CD4-positive, alpha-beta T cell treated with Interleukin-17A for 1 hour (primary cell): ENCODE measurements around the gene KLHL29.

ENCODE experiments used
- DNase-seq: peaks from one replicate; pipeline ENCODE4 v3.0.0-alpha.2; 2020

KLHL29 gene

GRCh38 chr2:23690421-23691105 lies 305.6 kb downstream of the KLHL29 start:
- no peak for DNase-seq

- no peak for DNase-seq
These were observed 306.1 kb downstream of the KLHL29 start for GRCh38 chr2:23691106-23691470.

GRCh38 chr2:23691565-23691964 lies 306.6 kb downstream of the KLHL29 start:
- DNase-seq: no peak

GRCh38 chr2:23692263-23692662 lies 307.3 kb downstream of the KLHL29 start:
- no peak for DNase-seq

DNA sequence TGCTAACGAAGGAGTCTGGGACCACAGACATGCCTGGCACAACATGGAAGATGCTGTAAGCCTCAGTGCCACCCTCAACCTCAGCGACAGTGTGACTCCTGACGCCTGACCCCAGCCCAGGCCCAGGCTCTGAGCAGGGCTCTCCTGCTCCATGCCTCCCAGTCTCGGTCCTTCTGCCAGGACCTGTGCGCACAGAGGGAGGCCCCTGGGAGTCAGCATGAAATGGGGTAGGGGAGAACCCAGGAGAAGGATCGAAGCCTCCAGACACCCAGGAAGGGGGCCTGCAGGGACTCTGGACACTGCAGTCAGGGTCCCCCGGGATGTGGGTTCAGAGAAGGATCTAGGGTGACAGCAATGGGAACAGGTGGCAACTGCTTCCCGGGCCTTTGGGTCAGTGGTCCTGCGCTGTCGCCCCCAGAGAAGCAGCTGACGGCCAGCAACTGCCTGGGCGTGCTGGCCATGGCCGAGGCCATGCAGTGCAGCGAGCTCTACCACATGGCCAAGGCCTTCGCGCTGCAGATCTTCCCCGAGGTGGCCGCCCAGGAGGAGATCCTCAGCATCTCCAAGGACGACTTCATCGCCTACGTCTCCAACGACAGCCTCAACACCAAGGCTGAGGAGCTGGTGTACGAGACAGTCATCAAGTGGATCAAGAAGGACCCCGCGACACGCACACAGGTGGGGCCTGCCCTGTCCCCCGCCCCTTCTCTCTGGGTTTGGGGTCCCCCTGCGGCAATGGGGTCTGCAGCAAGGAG lies 308.0 kb downstream of the KLHL29 start:
- no peak for DNase-seq

DNA sequence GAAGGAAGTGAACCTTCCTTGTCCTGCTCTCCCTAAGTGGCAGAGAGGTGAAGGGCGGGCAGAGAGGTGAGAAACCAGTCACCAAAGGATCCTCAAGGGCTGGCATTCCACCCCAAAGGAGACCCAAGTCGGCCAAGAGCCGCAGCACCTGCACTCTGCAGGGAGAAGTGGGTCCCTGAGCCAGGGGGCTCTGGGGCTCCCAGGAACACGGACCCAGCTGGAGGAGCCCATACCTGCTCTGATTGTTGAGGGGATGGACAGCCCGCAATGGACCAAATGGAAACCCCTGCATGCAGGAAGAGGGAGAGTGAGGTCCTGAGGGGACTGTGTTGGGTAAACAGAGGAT lies 308.6 kb downstream of the KLHL29 start:
- no peak for DNase-seq

GRCh38 chr2:23694058-23695045 lies 309.4 kb downstream of the KLHL29 start:
- no peak for DNase-seq

DNA sequence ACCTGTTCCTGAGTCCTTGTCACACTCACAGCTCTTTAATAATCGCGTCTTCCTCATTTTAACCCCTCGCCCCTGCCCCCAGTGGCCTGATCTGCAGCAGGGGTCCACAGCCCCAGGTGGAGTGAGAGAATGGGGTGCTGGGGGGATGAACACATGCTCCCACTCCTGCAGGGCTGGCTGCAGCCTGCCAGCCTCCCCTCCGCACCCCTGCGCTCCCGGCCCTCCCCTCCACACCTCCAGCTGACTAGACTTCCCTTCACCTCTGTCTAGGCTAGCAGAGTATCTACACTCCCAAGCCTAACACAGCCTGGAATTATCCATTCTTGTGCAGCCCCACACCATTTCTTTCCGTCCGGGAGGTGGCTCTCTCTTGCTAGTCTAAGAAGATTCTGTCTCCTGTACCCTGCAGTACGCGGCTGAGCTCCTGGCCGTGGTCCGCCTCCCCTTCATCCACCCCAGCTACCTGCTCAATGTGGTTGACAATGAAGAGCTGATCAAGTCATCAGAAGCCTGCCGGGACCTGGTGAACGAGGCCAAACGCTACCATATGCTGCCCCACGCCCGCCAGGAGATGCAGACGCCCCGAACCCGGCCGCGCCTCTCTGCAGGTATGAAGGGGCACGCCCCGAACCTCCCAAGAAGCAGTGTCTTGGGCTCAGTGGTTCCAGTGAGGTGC lies 310.4 kb downstream of the KLHL29 start:
- DNase-seq: no peak

DNA sequence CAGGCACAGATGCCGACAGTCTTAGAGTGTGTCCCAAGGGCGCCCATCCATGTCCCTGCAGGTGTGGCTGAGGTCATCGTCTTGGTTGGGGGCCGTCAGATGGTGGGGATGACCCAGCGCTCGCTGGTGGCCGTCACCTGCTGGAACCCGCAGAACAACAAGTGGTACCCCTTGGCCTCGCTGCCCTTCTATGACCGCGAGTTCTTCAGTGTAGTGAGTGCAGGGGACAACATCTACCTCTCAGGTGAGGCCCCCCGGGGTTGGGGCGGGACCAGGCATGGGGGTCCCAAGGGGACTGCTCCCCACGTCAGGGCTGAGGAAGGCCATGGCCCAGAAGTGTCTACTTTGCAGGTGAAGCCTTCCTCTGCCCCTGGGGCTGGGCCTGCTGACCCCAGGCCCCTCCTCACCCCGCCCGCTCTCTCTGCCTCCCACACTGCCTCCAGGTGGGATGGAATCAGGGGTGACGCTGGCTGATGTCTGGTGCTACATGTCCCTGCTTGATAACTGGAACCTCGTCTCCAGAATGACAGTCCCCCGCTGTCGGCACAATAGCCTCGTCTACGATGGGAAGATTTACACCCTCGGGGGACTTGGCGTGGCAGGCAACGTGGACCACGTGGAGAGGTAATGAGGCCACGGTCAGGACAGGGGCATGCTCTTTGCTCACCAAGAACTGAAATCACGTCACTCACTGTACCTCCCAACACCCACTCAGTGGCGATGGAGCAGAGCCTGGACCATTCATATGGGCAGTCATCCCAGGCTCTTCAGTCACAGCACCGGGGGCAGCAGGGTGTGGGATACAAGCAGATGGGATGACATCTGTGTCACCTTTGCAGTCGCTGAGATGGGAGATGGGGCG lies 311.1 kb downstream of the KLHL29 start:
- no peak for DNase-seq

DNA sequence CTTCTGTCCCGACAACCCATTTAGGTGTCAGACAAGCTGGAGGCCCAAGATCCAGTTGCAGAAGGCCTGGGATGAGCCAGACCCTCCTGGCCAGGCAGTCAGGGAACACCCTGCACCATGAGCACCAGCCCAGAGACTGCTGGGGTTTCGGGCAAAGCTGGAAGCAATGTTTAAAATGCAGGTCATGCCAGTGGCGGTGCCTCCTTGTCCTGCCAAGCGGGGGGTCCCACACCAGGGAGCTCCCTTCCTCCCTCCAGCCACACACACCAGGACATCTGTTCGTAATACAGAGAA lies 311.7 kb downstream of the KLHL29 start:
- DNase-seq: no peak

DNA sequence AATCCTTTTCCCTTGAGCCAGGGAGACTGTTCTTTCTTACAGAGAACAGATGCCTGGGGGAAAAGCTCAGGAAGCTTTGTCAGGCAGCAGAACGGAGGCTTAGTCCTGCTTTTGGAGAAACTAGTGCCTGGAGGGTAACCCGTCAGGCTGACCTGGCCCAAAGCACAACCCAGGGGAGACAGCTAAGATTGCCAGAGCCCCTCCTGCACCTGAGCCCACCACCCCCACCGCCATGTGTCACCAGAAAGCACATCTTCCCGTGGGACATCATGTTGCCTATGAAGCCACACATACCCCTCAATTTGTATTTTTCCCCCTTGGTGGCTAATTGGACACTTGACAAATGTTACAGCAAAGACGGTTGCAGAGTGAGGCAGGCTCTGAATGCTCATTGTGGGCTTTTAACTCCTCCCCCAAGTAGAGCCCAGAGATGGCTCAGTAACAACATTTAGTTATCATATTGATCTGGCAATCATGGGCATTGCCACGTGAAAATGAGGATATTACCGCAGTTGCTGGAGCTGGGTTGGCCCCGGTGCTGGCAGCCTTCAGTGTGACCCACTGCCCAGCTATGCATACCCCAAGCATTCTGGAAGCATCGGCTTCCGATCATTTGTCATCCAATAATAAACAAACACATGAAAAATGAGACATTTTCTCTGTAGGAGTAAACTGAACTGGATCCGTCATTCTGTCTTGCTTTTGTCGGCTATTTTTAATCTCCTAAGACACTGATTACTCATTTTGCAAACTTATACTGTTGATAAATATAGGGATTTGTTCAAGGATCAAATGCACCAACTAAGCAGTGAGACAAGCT lies 312.5 kb downstream of the KLHL29 start:
- no peak for DNase-seq

DNA sequence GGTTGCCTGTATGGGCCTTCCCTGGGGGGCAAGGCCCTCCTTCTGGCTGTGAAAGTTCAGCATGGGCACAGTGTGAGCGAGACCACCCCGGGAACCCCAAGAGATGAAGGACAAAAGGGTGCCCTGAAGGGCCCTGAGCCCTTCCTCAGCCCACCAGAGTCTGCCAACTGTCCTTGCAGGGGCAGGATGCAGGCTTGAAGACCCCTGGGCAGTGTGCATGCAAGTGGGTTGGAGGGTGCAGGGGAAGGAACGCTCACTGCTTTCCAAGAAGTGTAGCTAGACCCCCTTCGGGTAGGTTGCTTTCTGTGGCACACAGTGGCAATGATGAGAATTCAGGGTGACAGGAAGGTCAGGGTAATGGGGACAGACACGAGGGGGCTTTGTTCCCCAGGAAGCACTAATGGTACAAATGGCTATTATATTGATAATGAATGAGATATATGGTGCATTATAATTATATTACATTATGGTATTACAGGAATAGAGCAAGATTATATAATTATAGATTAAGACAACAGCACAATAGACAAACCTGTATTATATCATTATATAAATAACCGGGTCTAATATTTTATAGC lies 313.2 kb downstream of the KLHL29 start:
- no peak for DNase-seq

DNA sequence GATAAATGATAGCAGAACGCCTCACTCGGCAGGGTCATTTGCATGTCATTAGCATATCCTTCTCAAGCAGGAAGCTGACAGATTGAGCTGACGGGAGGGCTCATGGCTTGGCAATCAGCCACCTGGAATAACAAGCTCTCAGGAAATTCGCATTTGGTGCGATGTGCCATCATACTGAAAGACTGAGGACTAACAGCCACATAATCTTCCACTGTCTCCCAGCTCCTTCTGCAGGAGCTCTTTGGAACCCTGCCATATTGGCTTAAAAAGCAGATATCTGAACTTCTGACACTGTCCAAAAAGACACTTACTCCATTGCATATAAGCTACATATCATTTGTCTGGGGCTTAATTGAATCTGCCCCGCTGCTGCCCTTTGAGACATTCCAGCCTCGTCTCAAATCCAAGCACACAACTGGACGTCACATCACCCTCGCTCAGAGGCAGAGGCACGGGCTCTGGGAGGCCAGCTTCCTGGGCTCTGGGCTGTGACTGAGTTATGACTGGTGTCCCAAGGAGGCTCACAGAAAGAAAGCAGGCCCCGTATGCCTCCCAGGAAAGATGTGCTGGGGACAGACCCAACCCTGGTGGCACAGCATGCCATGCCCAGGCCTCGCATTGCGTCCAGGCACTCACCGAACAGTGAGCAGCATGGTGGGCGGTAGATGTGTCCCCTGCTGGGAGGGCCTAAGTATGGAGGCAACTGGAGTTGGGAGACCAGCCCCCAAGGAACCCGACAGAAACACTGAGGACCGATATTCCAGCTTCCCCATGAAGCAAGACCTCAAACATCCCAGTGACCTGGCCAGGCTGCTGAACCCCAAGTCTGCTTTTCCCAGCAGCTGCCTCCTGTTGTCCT lies 314.0 kb downstream of the KLHL29 start:
- no peak for DNase-seq

DNA sequence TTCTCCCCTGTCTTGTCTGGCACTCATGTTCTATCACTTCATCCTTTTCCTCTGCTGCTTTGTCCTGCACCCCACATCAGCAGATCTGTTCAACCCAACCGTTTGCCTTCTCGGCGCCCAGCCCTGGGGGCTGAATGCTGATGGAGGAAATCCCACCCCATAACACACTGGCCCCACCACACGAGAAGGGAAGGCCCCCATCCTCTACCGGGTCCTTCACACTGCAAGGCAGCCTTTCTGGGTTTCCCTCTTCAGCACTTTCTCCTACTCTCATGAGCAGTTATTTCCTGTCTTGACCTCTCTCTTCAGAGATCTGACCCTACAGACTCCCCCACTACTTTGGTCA lies 314.6 kb downstream of the KLHL29 start:
- DNase-seq: no peak

GRCh38 chr2:23700627-23701026 lies 315.6 kb downstream of the KLHL29 start:
- DNase-seq: no peak

DNA sequence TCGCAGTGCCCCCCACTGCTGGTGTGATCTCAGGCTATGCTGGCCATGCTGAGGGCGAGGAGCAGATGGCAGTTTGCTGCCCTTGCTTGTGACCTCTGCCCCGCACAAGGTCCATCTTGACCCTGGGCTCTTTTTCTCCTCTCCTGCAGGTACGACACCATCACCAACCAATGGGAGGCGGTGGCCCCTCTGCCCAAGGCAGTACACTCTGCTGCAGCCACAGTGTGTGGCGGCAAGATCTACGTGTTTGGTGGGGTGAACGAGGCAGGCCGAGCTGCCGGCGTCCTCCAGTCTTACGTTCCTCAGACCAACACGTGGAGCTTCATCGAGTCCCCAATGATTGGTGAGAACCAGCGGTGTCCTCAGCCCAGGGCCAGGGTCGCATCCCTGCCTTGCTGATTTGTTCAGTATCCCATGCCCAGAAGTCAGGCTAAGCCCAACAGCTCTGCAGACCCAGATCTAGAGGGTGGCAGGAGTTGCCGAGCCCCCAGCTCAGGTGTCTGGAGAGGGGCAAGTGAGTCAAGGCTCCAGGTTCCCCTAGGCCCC lies 318.1 kb downstream of the KLHL29 start:
- no peak for DNase-seq

- DNase-seq: no peak
These were observed 318.8 kb downstream of the KLHL29 start for GRCh38 chr2:23703583-23704385.

DNA sequence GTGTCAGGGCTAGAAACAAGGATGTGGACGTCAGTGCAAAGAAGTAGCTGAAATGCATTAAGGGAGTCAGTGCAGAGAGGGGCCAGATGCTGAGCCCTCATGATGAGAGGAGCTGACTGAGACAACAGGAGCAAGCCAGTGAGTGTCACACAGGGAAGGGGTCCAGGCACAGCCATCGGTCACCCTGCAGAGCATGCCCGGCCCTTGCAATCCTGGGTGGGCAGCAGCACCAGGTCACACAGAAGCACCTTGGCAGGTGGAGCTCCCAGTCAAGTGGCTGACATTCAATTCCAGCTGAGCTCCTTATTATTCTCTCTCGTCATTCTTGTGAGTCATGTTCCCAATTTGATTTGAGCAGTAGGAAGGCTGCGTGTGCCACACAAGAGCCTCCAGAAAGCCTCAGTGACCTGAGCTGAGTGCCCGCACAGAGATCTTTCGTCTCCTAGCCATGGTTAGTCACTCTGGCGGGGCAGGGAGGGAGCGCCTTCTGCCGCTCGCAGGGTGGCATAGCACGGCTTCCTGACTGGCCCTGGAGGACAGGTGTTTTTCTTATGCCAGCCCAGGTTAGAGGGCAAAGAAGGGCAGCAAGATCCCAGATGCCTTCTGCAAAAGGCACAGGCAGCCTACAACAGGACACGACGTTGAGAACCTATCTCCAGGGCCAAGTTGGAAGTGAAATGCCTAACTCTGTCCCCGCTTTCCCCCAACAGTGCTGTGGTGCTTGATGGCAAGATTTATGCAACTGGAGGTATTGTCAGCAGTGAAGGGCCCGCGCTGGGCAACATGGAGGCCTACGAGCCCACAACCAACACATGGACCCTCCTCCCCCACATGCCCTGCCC lies 321.0 kb downstream of the KLHL29 start:
- DNase-seq: no peak
